Keratinocyte (primary cell): Measurements from ENCODE around the gene FBN1.

Source experiments
- EZH2 ChIP-seq: IDR thresholded peaks from one replicate; pipeline ENCODE4 v1.6.1; 2012; ENCODE audit warnings: inconsistent platforms, mild to moderate bottlenecking, low read length, moderate library complexity
- TF ChIP-seq, protein P1 (sequence below), 3 experiments: IDR thresholded peaks in 1 of 3; conservative IDR thresholded peaks in 1 of 3; optimal IDR thresholded peaks in 1 of 3; 2 replicates in 2 of 3; 3 replicates in 1 of 3; pipeline versions ENCODE3 to v1.5.1; 2011; ENCODE audit warnings: low read length in 3 of 3, mild to moderate bottlenecking in 3 of 3, moderate library complexity in 2 of 3, control low read depth in 1 of 3, inconsistent platforms in 1 of 3; ENCODE audit not compliant: insufficient read depth in 2 of 3; ENCODE audit errors: extremely low read depth in 1 of 3

DNA sequence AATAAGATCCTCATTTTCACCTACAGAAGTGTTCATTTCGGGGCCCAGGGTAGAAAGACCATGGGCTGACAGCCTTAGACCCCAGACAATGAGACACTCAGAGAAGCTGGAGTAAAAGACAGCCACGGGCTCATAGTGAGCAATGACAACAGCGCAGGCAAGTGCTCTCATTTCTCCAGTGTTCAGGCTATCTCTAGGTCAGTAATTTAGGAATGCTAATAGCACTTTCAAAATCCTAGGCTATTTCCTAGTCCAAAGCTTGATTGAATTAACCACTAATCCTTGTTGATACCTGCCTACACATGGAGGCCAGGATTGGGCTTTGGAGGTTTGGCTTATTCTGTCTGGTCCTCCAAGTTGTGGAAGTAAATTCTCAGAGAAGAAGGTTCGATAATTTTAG lies 44.4 kb downstream of the FBN1 start:
- TF ChIP-seq, protein P1, sequence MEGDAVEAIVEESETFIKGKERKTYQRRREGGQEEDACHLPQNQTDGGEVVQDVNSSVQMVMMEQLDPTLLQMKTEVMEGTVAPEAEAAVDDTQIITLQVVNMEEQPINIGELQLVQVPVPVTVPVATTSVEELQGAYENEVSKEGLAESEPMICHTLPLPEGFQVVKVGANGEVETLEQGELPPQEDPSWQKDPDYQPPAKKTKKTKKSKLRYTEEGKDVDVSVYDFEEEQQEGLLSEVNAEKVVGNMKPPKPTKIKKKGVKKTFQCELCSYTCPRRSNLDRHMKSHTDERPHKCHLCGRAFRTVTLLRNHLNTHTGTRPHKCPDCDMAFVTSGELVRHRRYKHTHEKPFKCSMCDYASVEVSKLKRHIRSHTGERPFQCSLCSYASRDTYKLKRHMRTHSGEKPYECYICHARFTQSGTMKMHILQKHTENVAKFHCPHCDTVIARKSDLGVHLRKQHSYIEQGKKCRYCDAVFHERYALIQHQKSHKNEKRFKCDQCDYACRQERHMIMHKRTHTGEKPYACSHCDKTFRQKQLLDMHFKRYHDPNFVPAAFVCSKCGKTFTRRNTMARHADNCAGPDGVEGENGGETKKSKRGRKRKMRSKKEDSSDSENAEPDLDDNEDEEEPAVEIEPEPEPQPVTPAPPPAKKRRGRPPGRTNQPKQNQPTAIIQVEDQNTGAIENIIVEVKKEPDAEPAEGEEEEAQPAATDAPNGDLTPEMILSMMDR (optimal IDR thresholded peaks at IDR 0.05 in 1 of 3, IDR thresholded peaks at IDR 0.05 in 1 of 3, conservative IDR thresholded peaks at IDR 0.05 in 1 of 3; ENCODE audit: extremely low read depth in 1 of 3, insufficient read depth in 2 of 3, low read length in 3 of 3) = no peak
- no peak for TF ChIP-seq EZH2
